ENCODE results near the gene SAMD14.

DNA sequence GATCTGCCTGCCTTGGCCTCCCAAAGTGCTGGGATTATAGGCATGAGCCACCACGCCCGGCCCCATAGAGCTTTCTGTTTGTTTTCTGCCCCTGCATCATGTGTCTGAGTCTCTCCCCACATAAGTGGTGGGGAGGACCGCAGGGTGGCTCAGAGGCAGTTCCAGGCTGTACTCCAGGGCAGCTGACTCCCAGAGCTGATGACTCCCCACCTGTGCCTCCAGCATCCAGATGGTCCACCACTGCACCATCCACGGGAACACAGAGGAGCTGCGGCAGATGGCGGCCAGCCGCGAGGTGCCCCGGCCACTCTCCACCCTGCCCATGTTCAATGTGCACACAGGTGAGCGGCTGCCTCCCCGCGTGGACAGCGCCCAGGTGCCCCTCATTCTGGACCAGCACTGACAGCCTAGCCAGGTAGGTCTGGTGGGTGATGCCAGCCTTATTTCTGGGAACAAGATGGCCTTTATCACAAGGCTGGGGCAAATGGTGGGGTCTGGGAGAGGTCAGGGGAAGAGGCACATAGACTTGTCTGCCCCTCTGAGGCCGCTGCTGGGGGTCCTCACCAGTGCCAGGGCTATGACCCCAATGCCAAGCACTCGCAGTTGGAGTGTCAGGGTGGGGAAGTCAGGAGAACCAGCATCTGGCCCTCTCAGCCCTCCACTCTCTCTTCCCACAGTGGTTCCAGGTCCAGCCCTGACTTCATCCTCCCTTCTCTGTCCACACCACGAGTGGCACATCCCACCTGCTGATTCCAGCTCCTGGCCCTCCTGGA is 45.3 kb upstream of the SAMD14 start:
- TF ChIP-seq POLR2AphosphoS5 (IDR thresholded peaks at IDR 0.05; ENCODE audit: low read depth, low read length) = no peak
- no peak for TF ChIP-seq POLR2A (IDR thresholded peaks at IDR 0.05; ENCODE audit: low read depth, low read length)
- TF ChIP-seq SPI1 (IDR thresholded peaks at IDR 0.05; ENCODE audit: low read depth, low read length) = no peak
- no peak for TF ChIP-seq TAF1 (IDR thresholded peaks at IDR 0.05; ENCODE audit: low read depth, low read length)
- no peak for TF ChIP-seq POU2F2 (IDR thresholded peaks at IDR 0.05; ENCODE audit: low read depth, low read length)
- TF ChIP-seq PAX5 (IDR thresholded peaks at IDR 0.05; ENCODE audit: insufficient read depth, low read length, severe bottlenecking) = no peak

Measured in GM12891 (cell line).